GM23248 (cell line): ENCODE results near the gene FDPS.

Source experiments
- EZH2 ChIP-seq: fragments of 200-600 bp; sonication (generic); IDR thresholded peaks from 2 replicates; pipeline ENCODE4 v1.6.1; 2018; ENCODE audit warnings: antibody characterized with exemption, mild to moderate bottlenecking; ENCODE audit not compliant: insufficient read depth, poor library complexity, severe bottlenecking
- EZH2phosphoT487 ChIP-seq: fragments of 200-600 bp; sonication (generic); IDR thresholded peaks from 2 replicates; pipeline ENCODE4 v1.6.1; 2018; ENCODE audit warnings: antibody characterized with exemption, moderate library complexity, mild to moderate bottlenecking, low read depth; ENCODE audit not compliant: insufficient read depth

GRCh38 chr1:155329980-155330598 lies 21.4 kb downstream of the FDPS start:
- TF ChIP-seq EZH2, result no peak
- TF ChIP-seq EZH2phosphoT487, result no peak
